HS-5 (cell line): ENCODE results near the gene RELT.
A peak's percentile ranks its signal among the peaks of the same experiment; 100 is the strongest.

ENCODE experiments used
- DNase-seq: peaks from one replicate; pipeline ENCODE4 v3.0.0-alpha.2; 2012; ENCODE audit warnings: low read depth

The RELT gene

DNA sequence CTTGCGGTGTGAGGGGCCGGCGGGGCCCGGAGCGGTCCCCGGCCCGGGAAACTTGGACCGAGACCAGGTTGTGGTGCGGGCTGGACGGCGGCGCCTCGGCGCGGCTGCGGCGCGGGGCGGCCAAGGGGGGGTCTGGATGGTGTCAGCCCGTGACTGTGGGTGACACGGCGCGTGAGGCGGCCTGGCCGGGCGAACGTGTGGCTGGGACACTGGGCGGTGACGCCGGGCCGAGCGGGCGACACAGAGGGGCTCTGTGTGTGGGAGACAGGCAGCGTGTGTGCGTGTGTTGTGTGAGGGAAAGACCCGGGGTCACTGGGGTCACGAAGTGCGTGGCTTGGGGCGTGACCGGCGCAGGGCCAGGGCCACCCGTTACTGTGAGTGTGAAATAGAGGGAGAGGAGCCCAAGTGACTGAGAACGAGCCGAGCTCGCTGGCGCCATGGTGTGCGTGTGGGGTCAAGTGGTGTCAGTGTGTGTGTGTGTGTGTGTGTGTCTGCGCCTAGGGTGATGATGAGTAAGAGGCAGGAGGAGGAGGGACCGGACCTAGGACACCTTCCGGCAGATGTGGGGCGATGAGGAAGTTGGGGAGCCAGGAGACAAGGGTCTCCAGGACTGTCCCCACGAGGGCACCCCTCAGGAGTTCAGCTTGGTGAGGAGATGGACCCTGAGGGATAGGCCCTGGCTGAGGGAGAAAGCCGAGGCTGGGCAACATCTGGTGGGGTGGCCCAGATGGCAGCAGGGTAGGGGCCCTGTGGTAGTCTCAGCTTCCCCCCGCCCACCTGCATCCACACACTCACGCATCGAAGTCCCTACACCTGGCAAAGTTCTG is 817 bp downstream of the RELT start:
- peak; percentile 57 for DNase-seq

DNA sequence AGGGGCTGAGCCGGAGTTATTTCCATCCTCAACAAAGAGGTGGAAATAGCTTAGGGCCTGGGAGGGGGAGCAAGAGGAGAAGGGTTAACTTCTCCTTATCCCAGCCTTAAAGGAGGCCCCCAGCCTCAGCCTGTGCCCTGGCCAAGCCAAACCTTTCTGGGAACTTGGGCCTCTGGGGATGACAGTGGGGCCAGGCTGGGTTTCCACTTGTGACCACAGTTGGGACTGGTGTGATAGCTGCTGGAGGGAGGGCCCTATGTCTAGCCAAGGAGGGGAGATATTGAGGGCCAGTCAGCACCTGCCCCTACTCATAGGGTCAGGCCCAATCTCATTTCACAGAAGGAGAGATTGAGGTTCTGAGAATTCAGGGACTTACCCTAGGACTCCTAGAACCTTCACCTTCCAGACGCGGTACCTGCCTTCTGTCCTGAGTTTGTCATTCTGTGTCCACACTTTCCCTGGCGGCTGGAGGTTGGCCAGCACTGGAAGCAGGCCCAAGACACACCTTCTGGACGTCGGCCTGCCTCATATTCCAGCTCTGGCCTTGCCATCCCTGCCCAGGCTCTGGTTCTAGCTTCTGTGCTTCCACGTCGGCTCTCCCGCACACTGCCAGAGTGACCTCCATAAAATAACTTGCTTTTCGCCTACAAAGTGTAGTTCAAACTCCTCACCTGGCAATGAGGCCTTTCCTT is 3.1 kb downstream of the RELT start:
- no peak for DNase-seq

DNA sequence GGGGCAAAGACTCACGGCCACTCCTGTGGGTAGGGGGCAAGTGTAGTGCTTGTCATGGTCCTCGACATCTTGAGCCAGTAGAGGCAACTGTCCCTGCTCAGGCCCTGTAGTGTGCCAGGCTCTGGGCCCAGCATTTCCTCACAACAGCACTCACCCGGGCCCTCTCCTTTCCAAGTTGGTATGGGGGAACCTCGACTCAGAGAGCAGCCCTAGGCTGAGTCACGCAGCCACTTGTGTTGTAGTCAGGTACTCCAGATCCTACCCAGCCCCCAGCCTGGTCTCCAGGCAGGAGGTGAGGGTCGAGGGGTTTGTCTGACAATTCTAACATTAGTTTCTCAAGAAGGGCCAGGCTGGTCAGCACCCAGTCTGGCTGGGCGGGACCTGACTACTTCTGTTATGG is 4.1 kb downstream of the RELT start:
- DNase-seq = no peak

DNA sequence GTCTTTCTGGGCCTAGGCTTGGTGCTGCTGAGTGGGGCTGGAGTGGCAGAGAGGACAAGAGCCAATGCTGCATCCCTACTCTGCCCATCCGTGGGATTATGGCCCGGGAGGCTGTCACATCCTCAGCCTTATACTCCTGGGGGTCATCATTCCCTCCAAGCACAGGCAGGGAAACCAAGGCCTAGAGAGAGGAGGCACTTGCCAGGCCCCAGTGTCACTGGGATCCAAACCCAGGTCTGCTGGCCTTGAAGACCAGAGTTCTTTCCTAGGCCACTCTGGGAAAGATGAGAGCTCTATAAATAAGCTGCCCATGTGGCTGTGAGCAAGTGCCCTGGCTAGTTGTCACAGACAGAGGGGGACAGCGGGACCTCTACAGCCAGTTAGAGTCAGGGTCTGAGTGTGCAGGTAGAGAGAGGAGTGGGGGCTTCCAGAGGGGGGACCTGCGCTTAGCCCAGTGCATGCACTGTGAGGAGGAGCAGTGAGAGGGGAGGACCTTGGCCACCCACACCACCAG is 4.8 kb downstream of the RELT start:
- no peak for DNase-seq

DNA sequence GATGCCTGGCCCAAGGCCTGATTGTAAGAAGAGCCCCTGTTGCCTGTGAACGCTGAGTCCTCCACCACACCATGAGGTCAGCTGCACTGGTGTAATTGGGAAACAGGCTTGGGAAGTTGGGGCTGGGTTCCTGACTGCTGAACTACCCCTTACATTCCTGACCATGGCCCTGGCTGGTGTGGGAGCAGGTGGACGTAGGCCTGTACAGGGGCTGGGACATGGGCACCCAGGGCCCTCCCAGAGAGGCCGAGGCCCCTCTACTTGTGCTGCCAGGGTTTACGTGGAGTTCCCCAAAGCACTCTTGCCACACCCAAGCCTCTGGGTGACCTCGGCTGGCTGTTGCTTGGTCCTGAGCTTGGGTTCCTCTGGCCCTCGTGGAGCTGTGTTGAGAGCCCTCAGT is 5.4 kb downstream of the RELT start:
- no peak for DNase-seq

DNA sequence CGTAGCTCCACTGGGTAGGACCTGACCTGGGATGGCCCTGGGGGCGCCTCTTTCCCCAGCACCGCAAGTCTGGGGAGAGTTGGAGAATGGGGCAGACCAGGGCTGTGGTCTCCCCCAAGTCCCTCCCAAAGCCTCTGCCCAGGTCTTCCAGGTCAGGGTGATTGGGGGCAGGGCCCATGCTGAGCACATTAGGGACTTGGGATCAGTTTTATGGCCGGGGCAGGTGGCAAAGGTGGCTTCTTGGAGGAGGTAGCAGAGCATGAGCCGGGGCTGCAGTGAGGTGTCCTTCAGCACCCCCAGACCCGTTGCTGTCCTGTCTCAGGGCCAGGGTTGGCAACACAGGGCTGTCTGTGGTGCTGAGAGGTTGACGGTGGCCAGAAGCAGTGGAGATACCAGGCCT is 6.0 kb downstream of the RELT start:
- no peak for DNase-seq

DNA sequence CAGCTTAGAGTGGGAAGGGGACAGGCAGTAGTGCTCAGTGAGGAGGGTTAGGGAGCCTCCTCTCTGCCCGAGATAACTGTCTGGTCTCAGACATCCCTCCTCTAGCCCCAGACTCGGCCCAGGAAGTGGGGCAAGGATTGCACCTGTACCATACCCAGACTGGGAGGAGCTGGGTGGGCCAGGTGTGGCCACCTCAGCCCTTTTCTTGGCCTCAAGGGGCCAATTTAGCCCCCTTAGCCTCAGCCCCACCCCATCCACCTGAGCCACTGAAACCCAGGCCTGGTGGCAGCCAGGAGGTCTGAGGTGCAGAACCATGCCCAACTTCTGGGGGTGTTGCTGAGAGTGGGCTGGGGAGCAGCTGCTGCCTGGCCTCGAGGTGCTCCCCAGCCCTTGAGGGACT is 6.5 kb downstream of the RELT start:
- no peak for DNase-seq

DNA sequence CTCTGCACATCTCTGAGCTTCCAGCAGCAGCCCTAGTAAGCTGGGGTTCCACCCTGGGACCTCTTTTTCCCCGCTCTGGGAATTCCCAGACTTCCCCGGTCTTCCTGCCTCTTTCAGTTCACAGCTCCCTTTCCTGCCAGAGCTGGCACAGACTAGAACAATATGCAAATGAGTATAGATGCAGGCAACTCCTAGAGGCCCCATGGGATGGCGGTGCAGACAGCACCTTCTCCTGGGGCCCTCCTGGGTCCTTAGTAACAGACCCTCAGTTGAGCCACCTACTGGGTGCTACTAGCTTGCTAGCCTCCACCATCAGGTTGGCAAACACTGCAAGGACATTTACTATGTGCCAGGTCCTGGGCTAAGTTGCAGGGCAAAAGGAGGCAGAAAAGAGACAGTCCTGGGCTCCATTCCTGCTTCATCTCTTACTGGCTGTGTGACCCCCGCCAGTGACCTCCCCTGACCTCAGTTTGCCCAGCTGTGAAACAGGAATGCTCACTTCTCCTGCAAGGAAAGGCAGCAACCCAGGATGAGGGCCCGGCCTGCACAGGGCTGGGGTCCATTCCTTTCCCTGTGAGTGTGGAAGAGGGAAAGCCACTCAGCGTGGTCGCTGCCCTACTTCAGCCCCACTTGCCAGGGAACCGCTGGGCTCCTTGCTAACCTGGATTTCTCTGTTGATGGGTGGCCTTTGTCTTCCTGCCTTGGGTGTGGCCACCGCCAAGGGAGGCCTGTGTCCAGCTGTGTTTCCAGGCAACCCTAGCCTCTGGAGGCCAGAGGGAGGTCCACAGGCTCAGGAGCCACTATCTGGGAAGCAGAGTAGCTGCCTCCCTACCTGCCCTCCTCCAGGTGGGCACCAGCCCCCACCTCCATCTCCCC is 7.3 kb downstream of the RELT start:
- no peak for DNase-seq

DNA sequence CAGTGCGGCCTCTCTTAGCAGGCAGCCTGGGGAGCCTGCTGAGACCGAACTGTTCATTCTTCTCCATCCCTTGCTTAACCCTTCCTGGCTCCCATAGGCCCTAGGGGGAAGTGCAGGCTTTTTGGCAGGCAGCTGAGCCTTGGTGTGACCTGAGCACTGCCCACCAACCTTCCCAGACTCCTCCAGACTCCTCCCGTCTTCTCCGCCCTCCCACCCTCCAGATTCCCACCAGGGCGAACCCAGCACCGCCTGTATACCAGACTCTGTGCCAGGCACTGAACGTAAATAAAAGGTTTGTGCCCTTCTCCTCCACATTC is 7.9 kb downstream of the RELT start:
- no peak for DNase-seq

DNA sequence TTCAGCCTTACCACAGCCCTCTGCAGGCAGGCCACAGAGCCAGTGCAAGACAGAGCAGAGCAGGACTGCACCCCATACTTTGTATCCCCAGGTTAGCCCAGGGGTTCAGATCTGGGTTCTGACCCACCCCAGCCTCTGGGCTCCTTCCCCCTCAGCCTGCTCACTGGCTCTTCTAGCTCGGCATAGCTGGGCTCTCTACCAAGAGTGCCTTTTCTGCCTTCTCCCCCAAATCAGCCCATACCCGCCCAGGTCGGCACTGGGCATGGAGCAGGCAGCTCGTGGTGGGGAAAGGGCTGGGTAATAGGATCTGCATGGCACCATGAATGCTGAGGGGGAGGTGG is 8.3 kb downstream of the RELT start:
- no peak for DNase-seq

DNA sequence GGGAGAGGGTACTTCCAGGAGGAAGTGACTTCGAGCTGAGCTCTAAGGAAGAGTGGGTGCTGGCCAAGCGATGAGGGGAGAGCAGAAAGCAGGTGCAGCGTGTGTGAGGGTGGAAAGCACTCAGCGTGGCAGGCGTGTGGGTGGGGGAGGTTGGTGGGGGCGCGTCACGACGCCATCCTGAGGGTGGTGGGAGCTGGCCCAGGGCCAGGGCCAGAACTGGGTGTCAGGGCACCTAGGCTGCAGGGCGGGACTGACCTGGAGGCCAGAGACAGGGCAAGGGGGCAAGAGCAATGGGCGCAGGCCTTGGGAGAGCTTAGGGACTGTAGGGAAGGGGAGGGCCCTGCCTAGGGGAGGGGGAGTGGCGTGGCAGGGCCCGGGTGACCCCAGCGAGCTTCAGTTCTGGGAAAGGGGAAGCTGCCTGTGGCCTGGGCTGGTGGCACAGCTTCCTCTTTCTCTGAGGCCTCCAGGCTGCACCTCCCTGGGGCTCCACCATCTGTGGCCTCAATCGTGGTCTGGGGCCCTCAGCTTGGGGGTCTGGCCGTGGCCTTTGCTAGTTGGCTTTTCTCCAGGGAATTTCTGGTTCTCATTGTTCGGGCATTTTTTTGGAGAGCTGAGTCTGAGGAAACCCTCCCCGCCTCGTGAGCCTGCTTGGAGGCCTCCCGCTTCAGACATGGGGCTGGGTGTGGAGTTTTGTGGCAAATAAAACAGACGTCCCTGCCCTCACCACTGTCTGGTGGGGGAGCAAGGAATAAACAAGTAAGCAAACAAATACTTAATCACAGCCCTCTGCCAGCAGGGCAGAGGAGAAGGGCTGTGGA is 8.9 kb downstream of the RELT start:
- no peak for DNase-seq

DNA sequence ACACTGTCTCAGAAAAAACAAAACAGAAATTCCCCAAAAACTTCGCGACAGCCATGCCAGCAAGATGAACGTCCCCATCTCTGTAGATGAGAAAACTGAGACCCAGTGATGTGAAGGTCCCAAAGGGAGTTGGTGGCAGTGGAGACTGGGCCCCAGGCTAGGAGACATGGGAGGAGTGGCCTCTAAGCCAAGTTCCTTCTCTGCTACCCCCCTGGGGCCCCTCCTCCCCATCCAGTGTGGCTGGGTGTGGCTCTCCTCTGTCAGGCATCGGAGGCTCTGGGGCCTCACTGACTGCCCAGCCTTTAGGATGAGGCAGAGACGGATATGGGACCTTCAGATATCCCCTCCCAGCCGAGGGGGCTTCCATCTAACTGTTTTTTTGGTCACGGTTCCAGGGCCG is 9.8 kb downstream of the RELT start:
- no peak for DNase-seq

DNA sequence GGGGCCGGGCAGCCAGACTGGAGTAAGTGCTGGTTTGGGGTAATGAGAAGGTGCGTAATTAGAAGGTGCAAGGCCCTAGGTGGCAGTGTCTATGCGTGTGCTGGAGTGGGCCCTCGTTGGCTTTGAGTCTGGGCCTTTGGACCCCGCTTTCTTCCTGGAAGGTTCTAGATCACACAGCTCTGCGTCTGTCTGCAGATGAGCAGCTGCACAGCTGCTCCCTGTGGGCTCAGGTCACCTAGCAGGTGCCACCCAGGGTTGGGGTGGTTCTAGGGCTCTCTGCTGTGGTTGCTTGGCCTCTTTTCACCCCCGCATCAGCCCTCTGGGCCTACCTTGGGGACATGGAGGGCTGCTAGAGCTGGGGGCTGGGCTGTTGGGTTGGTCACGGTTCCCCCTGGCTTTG is 10.3 kb downstream of the RELT start:
- DNase-seq = no peak

DNA sequence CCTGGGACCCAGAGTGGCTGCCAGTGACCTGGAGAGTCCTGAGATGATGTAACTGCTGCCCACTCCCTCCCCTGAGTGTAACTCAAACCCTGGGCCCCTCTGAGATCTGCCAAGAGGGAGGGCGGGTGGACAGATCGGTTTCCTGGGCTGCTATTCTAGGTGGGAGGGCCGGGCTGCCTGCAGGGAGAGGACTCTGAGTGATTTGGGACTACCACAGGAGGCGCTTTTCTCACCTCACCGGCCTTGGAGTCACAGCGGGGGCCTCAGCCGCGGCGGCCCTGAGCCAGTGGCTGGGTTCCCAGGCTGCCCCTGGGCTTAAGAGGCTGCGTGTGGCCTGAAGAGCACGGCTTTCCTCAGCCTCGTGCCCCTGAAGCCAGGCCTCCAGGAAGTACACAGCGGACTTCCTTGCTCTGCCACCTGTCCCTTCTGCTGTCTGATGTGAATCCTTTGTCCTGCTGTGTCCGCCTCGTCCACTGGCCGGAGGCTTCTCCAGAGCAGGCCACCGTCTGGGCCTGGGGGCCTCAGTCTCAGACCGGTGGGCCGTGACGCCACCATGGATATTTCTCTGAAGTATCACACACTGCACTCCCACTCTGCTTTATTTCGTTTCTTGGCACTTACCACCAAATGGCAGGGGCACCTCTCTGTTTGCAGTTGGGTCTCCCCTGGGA is 11.5 kb downstream of the RELT start:
- no peak for DNase-seq

DNA sequence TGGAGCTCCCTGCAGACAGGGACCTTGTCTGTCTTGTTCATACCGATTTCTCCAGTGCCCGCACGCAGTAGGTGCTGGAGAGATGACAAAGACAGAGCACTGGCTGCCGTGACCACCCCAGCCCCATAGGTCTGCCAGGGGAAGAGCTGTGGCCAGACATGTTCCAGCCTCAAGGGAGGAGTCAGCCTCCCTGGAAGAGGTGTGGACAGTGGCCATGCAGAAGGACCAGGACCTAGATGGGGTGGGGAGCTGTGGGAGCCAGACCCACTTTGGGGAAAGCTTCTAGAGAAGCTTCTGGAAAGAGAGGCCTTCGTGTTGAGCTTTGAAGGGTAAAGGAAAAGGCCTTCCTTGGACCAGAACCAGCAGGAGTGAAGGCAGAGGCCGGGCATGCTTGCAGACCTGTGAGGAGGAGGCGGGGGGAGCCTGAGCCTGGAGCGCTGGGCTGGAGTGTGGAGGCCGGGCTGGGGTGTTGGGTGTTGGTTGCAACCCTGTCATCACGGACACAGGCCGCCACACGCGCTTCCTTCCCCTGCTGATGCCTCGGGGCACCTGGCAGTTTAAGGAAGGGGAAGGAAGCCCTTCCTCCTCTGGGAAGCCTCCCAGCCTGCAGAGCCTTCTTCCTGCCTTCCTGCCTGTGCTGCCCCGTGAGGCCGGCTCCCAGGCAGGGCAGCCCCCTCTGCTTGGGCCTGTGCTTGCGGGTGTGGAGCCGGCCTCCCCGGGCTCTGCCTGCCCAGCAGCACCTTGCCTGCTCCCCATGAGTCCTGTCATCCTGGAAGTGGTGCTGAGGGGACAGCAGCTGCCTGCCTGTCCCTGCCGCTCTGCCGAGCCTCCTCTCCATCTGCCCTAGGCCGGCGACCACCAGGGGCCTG is 12.3 kb downstream of the RELT start:
- DNase-seq = no peak

DNA sequence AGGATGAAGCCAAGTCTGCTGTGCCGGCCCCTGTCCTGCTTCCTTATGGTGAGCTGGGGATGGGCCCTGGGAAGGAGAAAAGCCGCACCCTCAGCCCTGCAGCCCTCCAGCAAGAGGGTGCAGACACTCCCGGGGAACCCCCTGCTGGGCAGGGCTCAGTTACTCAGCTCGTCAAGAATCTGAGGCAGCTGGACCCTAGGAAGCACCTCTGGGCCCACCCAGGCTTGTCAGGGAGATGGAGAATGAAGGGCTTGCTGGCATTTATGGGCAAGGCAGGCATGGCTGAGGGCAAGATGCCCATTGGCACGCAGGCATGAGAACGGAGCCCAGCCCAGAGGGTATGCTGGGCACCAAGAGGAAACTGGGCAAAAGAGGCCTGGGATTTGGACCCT is 12.9 kb downstream of the RELT start:
- no peak for DNase-seq

DNA sequence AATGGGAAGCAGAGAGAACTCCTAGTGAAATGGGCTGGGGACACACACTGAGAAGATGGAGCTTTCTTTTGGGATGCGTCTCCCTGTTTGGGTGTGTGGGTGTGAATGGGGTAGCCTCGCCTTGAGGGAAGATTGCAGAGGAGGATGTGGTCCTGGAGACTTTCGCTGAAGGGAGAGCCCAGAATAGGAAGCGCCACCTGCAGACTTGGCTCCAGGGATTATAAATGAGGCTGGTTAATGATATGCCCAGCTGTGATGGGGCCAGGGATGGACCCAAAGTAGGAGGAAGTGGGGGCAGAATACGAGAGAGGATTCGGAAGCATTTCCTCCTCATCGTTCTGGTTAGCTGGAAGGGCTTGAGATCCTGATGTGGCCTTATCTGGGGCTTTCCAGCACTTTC is 13.7 kb downstream of the RELT start:
- no peak for DNase-seq

DNA sequence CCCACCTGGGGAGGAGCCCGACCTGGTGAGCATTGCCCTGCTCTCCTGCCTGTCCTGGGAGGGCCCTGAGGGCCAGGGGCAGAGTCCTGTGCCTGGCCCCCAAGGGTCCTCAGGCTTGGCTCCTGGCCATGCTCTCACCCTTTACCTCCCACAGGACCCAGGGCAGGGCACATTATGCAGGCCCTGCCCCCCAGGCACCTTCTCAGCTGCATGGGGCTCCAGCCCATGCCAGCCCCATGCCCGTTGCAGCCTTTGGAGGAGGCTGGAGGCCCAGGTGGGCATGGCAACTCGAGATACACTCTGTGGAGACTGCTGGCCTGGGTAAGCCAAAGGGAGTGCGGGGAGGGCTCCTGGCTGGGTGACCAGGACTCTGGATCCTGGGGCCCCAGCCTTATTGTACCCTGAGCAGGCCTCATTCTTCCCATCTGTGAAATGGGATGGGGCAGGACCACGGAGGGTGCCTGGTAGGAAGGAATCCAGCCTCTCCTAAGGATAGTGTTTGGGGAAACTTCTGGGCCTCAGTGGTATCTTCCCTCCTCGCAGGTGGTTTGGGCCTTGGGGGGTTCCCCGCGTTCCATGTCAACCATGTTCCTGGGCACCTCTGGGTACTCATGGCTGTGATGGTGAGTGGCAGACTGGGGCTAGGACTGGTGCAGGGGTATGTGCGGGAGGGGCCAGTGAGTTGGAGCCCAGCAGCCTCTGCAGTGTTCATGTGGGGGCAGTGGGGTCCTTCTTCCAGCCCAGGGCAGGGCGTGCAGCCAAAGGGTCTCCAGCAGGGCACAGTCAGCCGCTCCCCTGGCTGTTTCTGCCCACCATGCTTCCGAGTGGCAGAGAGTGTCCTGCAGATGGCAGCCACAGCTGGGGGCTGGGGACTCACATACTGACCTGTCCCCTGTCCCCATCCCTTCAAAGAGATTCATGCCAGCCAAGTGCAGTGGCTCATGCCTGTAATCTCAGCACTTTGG is 14.7 kb downstream of the RELT start:
- DNase-seq = no peak

DNA sequence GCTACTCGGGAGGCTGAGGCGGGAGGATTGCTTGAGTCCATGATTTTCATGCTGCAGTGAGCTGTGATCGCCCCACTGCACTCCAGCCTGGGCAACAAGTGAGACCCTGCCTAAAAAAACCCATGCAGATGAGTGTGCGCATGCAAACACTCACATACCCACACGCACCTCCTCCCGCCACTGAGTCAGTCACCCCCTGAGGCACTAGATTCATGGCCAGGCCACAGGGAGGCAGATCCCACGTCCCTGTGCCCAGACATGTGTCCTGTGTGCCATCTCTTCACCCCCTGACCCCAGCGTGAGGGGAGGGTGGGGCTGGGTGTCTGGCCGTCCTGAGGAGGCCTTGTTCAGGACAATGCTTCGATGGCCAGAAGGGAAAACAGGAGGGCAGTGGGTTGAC is 15.5 kb downstream of the RELT start:
- DNase-seq = no peak
